ENCODE measurements around the gene MYO7A.
"Not testable (repeated sequence)": the region's sequence is repeated elsewhere in the genome, so short reads cannot be mapped to it uniquely, and the experiment has no call there.

MYO7A gene

GRCh38 chr11:77093987-77094840 lies 33.8 kb upstream of the MYO7A start:
- peaks cover 0 to 6% (median 1%) of the 10 kb centered on the region in 4 experiments for H3K4me1 ChIP-seq (ENCODE audit: control extremely low read depth in 1 of 4, control insufficient read depth in 4 of 4, insufficient read depth in 4 of 4, low read length in 3 of 4)
- H3K4me3 ChIP-seq (ENCODE audit: control insufficient read depth in 1 of 7, extremely low read depth in 1 of 7, insufficient read depth in 4 of 7, low read depth in 2 of 7, low read length in 6 of 7) = no peak overlapping the region
- no peak overlapping the region for H3K27ac ChIP-seq (ENCODE audit: insufficient read depth in 1 of 2, low read depth in 1 of 2, low read length in 2 of 2, poor library complexity in 1 of 2, severe bottlenecking in 2 of 2)
- DNase-seq = no peak
- no peaks in the 10 kb centered on the region for H3K36me3 ChIP-seq (ENCODE audit: control insufficient read depth in 4 of 4, insufficient read depth in 4 of 4, low read length in 3 of 4)
- H3K9me3 ChIP-seq (ENCODE audit: control extremely low read depth in 1 of 5, control insufficient read depth in 4 of 5, insufficient read depth in 2 of 5, low read depth in 1 of 5, low read length in 4 of 5) = no peaks in the 10 kb centered on the region
- ChIA-PET CTCF (interaction anchor here (0.8 to 6.0 kb wide), 9 partner anchors 10 to 93 kb away, joined by 3 to 36 read pairs (median 6); no protein-coding TSS in a partner anchor), POLR2A (no interaction called here)
- WGBS (ENCODE audit: insufficient coverage) = 88% methylated on average over 2 of the region's 6 CpGs
- no peaks in the 10 kb centered on the region for H3K27me3 ChIP-seq (replicated peaks in 2 of 5; ENCODE audit: control insufficient read depth in 4 of 5, insufficient read depth in 5 of 5, low read length in 4 of 5)

GRCh38 chr11:77094841-77095365 lies 33.1 kb upstream of the MYO7A start:
- no peak for DNase-seq
- 98% methylated on average over 6 of the region's 7 CpGs for WGBS (ENCODE audit: insufficient coverage)
- H3K27ac ChIP-seq (ENCODE audit: insufficient read depth in 1 of 2, low read depth in 1 of 2, low read length in 2 of 2, poor library complexity in 1 of 2, severe bottlenecking in 2 of 2) = no peak overlapping the region
- H3K27me3 ChIP-seq (replicated peaks in 2 of 5; ENCODE audit: control insufficient read depth in 4 of 5, insufficient read depth in 5 of 5, low read length in 4 of 5) = no peaks in the 10 kb centered on the region
- ChIA-PET POLR2A (no interaction called here), CTCF (interaction anchor here (1.3 to 6.0 kb wide), 8 partner anchors 9 to 50 kb away, joined by 3 to 36 read pairs (median 6); no protein-coding TSS in a partner anchor)
- no peaks in the 10 kb centered on the region for H3K9me3 ChIP-seq (ENCODE audit: control extremely low read depth in 1 of 5, control insufficient read depth in 4 of 5, insufficient read depth in 2 of 5, low read depth in 1 of 5, low read length in 4 of 5)
- H3K36me3 ChIP-seq (ENCODE audit: control insufficient read depth in 4 of 4, insufficient read depth in 4 of 4, low read length in 3 of 4) = no peaks in the 10 kb centered on the region
- H3K4me3 ChIP-seq (ENCODE audit: control insufficient read depth in 1 of 7, extremely low read depth in 1 of 7, insufficient read depth in 4 of 7, low read depth in 2 of 7, low read length in 6 of 7) = no peak overlapping the region
- peaks cover 0 to 6% (median 1%) of the 10 kb centered on the region in 4 experiments for H3K4me1 ChIP-seq (ENCODE audit: control extremely low read depth in 1 of 4, control insufficient read depth in 4 of 4, insufficient read depth in 4 of 4, low read length in 3 of 4)

GRCh38 chr11:77095551-77096490 lies 32.2 kb upstream of the MYO7A start:
- Histone ChIP-seq H3K9me3 (ENCODE audit: control extremely low read depth in 1 of 5, control insufficient read depth in 4 of 5, insufficient read depth in 2 of 5, low read depth in 1 of 5, low read length in 4 of 5) (no peaks in the 10 kb centered on the region), H3K36me3 (ENCODE audit: control insufficient read depth in 4 of 4, insufficient read depth in 4 of 4, low read length in 3 of 4) (no peaks in the 10 kb centered on the region), H3K27ac (ENCODE audit: insufficient read depth in 1 of 2, low read depth in 1 of 2, low read length in 2 of 2, poor library complexity in 1 of 2, severe bottlenecking in 2 of 2) (no peak overlapping the region), H3K4me3 (ENCODE audit: control insufficient read depth in 1 of 7, extremely low read depth in 1 of 7, insufficient read depth in 4 of 7, low read depth in 2 of 7, low read length in 6 of 7) (no peak overlapping the region), H3K4me1 (ENCODE audit: control extremely low read depth in 1 of 4, control insufficient read depth in 4 of 4, insufficient read depth in 4 of 4, low read length in 3 of 4) (peaks cover 0 to 2% (median under 1%) of the 10 kb centered on the region in 4 experiments), H3K27me3 (replicated peaks in 2 of 5; ENCODE audit: control insufficient read depth in 4 of 5, insufficient read depth in 5 of 5, low read length in 4 of 5) (no peaks in the 10 kb centered on the region)
- DNase-seq = no peak
- WGBS (ENCODE audit: insufficient coverage) = 98% methylated on average over 21 of the region's 21 CpGs
- CTCF ChIA-PET = interaction anchor here (1.0 to 6.0 kb wide), 6 partner anchors 8 to 51 kb away, joined by 3 to 36 read pairs (median 7); no protein-coding TSS in a partner anchor
- POLR2A ChIA-PET = no interaction called here

GRCh38 chr11:77096591-77097019 lies 31.4 kb upstream of the MYO7A start:
- H3K9me3 ChIP-seq (ENCODE audit: control extremely low read depth in 1 of 5, control insufficient read depth in 4 of 5, insufficient read depth in 2 of 5, low read depth in 1 of 5, low read length in 4 of 5) = no peaks in the 10 kb centered on the region
- DNase-seq = no peak
- ChIA-PET CTCF (interaction anchor here (1.0 to 1.7 kb wide), 2 partner anchors 24 kb away, joined by 3 to 4 read pairs; no protein-coding TSS in a partner anchor), POLR2A (no interaction called here)
- no peaks in the 10 kb centered on the region for H3K4me1 ChIP-seq (ENCODE audit: control extremely low read depth in 1 of 4, control insufficient read depth in 4 of 4, insufficient read depth in 4 of 4, low read length in 3 of 4)
- no peak overlapping the region for H3K4me3 ChIP-seq (ENCODE audit: control insufficient read depth in 1 of 7, extremely low read depth in 1 of 7, insufficient read depth in 4 of 7, low read depth in 2 of 7, low read length in 6 of 7)
- H3K27me3 ChIP-seq (replicated peaks in 2 of 5; ENCODE audit: control insufficient read depth in 4 of 5, insufficient read depth in 5 of 5, low read length in 4 of 5) = no peaks in the 10 kb centered on the region
- H3K36me3 ChIP-seq (ENCODE audit: control insufficient read depth in 4 of 4, insufficient read depth in 4 of 4, low read length in 3 of 4) = no peaks in the 10 kb centered on the region
- H3K27ac ChIP-seq (ENCODE audit: insufficient read depth in 1 of 2, low read depth in 1 of 2, low read length in 2 of 2, poor library complexity in 1 of 2, severe bottlenecking in 2 of 2) = no peak overlapping the region
- 100% methylated on average over 2 of the region's 8 CpGs for WGBS (ENCODE audit: insufficient coverage)

GRCh38 chr11:77097180-77097579 lies 30.9 kb upstream of the MYO7A start:
- H3K36me3 ChIP-seq (ENCODE audit: control insufficient read depth in 4 of 4, insufficient read depth in 4 of 4, low read length in 3 of 4); POLR2A ChIA-PET; H3K9me3 ChIP-seq (ENCODE audit: control extremely low read depth in 1 of 5, control insufficient read depth in 4 of 5, insufficient read depth in 2 of 5, low read depth in 1 of 5, low read length in 4 of 5); H3K27ac ChIP-seq (ENCODE audit: insufficient read depth in 1 of 2, low read depth in 1 of 2, low read length in 2 of 2, poor library complexity in 1 of 2, severe bottlenecking in 2 of 2); H3K27me3 ChIP-seq (replicated peaks in 2 of 5; ENCODE audit: control insufficient read depth in 4 of 5, insufficient read depth in 5 of 5, low read length in 4 of 5); H3K4me1 ChIP-seq (ENCODE audit: control extremely low read depth in 1 of 4, control insufficient read depth in 4 of 4, insufficient read depth in 4 of 4, low read length in 3 of 4); H3K4me3 ChIP-seq (ENCODE audit: control insufficient read depth in 1 of 7, extremely low read depth in 1 of 7, insufficient read depth in 4 of 7, low read depth in 2 of 7, low read length in 6 of 7); DNase-seq: not testable (repeated sequence)
- CTCF ChIA-PET = interaction anchor here (1.0 kb wide), 1 partner anchor 23 kb away, joined by 3 read pairs; no protein-coding TSS in a partner anchor
- WGBS (ENCODE audit: insufficient coverage) = 100% methylated on average over 3 of the region's 4 CpGs

GRCh38 chr11:77100166-77101042 lies 27.6 kb upstream of the MYO7A start:
- ChIA-PET POLR2A (no interaction called here), CTCF (interaction anchor here (0.8 to 4.9 kb wide), 10 partner anchors 9 to 87 kb away, joined by 3 to 39 read pairs (median 4); partner anchors contain the start of genes B3GNT6 and MYO7A)
- Histone ChIP-seq H3K27ac (ENCODE audit: insufficient read depth in 1 of 2, low read depth in 1 of 2, low read length in 2 of 2, poor library complexity in 1 of 2, severe bottlenecking in 2 of 2) (no peak overlapping the region), H3K4me1 (ENCODE audit: control extremely low read depth in 1 of 4, control insufficient read depth in 4 of 4, insufficient read depth in 4 of 4, low read length in 3 of 4) (no peaks in the 10 kb centered on the region), H3K4me3 (ENCODE audit: control insufficient read depth in 1 of 7, extremely low read depth in 1 of 7, insufficient read depth in 4 of 7, low read depth in 2 of 7, low read length in 6 of 7) (no peak overlapping the region), H3K27me3 (replicated peaks in 2 of 5; ENCODE audit: control insufficient read depth in 4 of 5, insufficient read depth in 5 of 5, low read length in 4 of 5) (no peaks in the 10 kb centered on the region), H3K36me3 (ENCODE audit: control insufficient read depth in 4 of 4, insufficient read depth in 4 of 4, low read length in 3 of 4) (no peaks in the 10 kb centered on the region), H3K9me3 (ENCODE audit: control extremely low read depth in 1 of 5, control insufficient read depth in 4 of 5, insufficient read depth in 2 of 5, low read depth in 1 of 5, low read length in 4 of 5) (no peaks in the 10 kb centered on the region)
- WGBS (ENCODE audit: insufficient coverage) = 94% methylated on average over 13 of the region's 14 CpGs
- DNase-seq = no peak
